Activated naive CD4-positive, alpha-beta T cell treated with anti-CD3 and anti-CD28 coated beads, Interleukin-2, amount 50 U/mL, for 24 hours (primary cell): ENCODE data around the gene ATF4.

Experiments used
- H3K27ac Mint-ChIP-seq: one replicate; pipeline ENCODE4 v1.8.0; 2021; ENCODE audit warnings: mild to moderate bottlenecking, mixed read lengths
- H3K27me3 Mint-ChIP-seq: one replicate; pipeline ENCODE4 v1.8.0; 2021; ENCODE audit warnings: mixed read lengths
- H3K36me3 Mint-ChIP-seq: one replicate; pipeline ENCODE4 v1.8.0; 2021; ENCODE audit warnings: mixed read lengths
- H3K4me1 Mint-ChIP-seq: one replicate; pipeline ENCODE4 v1.8.0; 2021; ENCODE audit warnings: mixed read lengths
- H3K4me3 Mint-ChIP-seq: one replicate; pipeline ENCODE4 v1.8.0; 2021; ENCODE audit warnings: mild to moderate bottlenecking, mixed read lengths
- H3K9me3 Mint-ChIP-seq: one replicate; pipeline ENCODE4 v1.8.0; 2021; ENCODE audit warnings: mixed read lengths

ATF4 gene, protein sequence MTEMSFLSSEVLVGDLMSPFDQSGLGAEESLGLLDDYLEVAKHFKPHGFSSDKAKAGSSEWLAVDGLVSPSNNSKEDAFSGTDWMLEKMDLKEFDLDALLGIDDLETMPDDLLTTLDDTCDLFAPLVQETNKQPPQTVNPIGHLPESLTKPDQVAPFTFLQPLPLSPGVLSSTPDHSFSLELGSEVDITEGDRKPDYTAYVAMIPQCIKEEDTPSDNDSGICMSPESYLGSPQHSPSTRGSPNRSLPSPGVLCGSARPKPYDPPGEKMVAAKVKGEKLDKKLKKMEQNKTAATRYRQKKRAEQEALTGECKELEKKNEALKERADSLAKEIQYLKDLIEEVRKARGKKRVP

DNA sequence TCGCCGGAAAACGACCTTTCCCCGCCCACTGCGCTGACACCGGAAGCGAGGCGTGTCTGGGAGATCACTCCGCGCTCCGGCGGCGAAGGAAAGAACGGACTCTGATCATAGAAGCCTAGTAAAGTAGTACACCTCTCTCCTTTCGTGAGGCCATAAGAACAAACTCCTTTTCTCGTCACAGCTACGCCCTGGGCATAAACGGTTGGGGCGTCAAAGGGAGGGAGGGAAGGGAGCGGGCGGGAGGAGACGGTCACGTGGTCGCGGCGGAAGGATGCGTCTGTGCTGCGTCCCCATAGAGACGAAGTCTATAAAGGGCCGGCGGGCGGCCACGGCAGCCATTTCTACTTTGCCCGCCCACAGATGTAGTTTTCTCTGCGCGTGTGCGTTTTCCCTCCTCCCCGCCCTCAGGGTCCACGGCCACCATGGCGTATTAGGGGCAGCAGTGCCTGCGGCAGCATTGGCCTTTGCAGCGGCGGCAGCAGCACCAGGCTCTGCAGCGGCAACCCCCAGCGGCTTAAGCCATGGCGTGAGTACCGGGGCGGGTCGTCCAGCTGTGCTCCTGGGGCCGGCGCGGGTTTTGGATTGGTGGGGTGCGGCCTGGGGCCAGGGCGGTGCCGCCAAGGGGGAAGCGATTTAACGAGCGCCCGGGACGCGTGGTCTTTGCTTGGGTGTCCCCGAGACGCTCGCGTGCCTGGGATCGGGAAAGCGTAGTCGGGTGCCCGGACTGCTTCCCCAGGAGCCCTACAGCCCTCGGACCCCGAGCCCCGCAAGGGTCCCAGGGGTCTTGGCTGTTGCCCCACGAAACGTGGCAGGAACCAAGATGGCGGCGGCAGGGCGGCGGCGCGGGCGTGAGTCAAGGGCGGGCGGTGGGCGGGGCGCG lies at the start of gene ATF4:
Gene ATF4, plus strand, starts transcription at position 337 of the 880 bp plus-strand sequence. CDS start 884 bp downstream, outside the sequence.
- Mint-ChIP-seq H3K4me3 (peak within 1 kb of the TSS; percentile 89), H3K9me3 (no peaks in the 10 kb centered on the region), H3K36me3 (peaks cover 33% of the 10 kb centered on the region), H3K27me3 (no peaks in the 10 kb centered on the region), H3K27ac (peak within 1 kb of the TSS; percentile 100), H3K4me1 (peaks cover 50% of the 10 kb centered on the region)

DNA sequence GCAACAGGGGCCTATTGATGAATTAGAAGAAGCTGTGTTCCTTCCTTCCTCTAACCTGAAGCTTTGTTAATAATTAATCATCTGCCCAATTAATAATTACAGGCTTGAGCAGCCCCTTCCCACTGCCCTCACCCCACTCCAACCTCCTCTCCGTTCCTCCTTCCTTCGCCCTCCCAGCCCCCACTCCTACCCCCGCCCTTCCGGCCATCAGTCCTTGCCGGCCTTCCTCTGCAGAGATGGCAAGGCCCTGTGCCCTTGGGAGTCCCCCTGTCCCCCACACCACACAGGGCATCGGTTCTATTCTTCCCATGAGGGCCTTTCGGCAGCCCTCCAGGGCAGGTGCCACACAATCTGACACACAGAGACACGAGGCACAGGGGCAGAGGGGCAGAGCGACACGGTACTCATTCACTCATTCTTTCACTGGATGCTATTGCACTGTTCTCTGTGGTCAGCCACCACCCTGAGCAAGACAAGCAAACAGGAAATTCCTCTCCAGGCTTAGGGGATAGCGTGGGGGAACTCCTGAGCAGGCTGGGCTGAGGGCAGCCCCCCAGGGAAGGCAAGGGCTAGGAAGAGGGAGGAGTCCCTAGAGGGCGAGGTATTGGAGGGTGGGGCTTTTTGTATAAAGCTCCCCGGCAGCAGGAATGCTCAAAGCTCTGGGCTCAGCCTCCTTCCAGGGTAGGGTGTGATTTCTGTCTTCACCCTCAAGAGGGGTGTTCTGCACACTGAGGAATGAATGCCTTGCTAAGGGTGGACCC lies 48.8 kb upstream of the ATF4 start:
- Mint-ChIP-seq H3K4me1 (peaks cover 16% of the 10 kb centered on the region), H3K36me3 (no peaks in the 10 kb centered on the region), H3K27ac (no peak overlapping the region), H3K27me3 (no peaks in the 10 kb centered on the region), H3K9me3 (no peaks in the 10 kb centered on the region), H3K4me3 (no peak overlapping the region)

DNA sequence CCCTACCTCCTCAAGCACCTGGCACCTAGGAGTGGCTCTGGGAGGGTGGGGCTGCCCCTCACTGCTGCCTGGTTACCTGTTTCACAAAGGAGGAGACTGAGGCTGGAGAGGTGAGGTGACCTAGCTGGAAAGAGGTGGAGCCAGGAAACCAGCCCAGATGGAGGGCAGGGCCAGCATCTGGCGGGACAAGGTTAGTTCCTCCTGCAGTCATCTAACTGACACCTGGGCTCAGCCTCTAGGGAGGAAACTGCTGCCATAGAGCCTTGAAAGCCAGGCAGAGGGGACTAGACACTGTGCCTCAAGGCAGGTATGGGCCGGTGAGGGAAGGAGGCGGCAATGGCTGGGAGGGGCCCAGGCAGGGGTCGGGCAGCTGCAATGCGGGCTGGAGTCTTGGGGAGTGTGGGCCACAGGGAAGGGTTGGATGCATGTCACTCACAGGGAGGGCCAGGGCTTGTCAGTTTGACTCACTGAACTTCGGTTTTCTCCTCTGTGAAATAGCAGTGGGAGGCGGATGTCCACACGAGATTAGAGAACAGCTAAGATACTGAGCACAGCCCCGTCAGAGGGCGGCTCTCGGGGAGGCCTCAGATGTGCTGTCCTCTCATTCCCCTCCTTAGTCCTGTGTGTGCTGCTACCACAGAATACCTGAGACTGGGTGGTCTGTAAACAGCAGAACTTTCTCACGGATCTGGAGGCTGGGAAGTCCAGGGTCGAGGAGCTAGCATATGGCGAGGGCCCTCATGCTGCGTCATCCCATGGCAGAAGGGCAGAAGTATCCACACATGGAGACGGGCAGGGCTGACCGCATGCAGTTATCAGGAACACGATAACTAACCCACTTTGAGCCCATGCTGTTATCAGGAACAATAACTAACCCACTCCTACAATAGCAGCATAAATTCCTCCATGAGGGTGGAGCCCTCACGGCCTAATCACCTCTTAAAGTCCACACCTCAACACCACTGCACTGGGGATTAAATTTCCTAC lies 47.5 kb upstream of the ATF4 start:
- Mint-ChIP-seq H3K4me3 (no peak overlapping the region), H3K27me3 (no peaks in the 10 kb centered on the region), H3K36me3 (no peaks in the 10 kb centered on the region), H3K27ac (no peak overlapping the region), H3K9me3 (no peaks in the 10 kb centered on the region), H3K4me1 (peaks cover 16% of the 10 kb centered on the region)

DNA sequence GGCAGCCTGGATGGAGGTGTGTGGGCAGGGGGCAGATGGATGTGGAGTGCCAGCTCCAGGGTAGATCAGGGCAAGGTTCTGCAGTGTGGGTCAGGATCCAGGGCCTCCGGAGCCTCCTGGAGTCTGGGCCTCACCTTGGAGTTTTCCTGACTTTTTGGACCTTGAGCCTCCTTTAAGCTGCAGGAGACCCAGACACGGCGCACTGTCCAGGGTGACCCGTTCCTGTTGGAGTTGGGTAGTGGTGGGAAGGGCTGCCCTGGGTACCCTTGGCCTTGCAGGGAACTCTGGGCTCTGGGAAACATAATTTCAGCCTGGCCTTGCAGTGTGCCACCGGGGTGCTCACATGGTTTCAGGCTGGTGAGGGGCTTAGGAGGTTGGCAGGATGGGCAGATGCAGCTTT lies 46.5 kb upstream of the ATF4 start:
- no peaks in the 10 kb centered on the region for H3K36me3 Mint-ChIP-seq
- peaks cover 16% of the 10 kb centered on the region for H3K4me1 Mint-ChIP-seq
- H3K27me3 Mint-ChIP-seq, result no peaks in the 10 kb centered on the region
- no peak overlapping the region for H3K4me3 Mint-ChIP-seq
- H3K27ac Mint-ChIP-seq, result no peak overlapping the region
- H3K9me3 Mint-ChIP-seq, result no peaks in the 10 kb centered on the region

DNA sequence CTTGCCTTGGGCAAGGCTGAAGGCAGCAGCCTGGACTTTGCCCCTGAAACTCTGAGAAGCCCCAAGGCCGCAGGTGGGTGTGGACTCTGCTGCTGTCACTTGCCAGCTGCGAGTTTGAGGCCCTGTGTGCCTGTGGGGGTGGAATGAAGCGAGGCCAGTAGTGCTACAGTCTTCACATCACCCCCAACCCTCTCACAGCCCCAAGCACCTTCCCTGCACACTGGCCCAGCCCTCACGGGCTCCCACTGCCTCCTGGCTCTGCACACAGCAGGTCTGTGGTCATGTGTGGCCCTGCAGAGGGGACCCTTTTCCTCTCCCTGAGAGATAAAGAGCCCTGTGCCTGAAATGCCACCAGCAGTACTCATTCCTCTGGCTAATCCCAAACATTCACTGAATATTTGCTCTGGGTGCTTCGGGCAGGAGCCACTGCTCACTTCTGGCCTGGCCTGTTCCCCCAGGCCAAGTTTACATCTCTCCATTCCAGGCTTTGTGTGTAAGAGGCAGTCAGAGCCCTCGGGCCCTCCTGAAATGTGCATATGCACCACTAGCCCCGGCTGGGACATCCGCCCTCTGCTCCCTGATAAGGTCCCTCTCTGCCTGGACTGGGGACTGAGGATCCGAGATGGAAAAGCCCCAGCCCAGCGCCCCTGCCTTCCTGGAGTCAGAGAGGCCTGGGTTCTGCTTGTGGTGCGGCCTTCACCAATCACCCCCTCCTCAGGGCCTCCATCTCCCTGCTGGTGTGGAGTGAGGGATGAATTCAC lies 45.8 kb upstream of the ATF4 start:
- Mint-ChIP-seq H3K4me1 (peaks cover 16% of the 10 kb centered on the region), H3K36me3 (no peaks in the 10 kb centered on the region), H3K27me3 (no peaks in the 10 kb centered on the region), H3K9me3 (no peaks in the 10 kb centered on the region), H3K4me3 (no peak overlapping the region), H3K27ac (no peak overlapping the region)

DNA sequence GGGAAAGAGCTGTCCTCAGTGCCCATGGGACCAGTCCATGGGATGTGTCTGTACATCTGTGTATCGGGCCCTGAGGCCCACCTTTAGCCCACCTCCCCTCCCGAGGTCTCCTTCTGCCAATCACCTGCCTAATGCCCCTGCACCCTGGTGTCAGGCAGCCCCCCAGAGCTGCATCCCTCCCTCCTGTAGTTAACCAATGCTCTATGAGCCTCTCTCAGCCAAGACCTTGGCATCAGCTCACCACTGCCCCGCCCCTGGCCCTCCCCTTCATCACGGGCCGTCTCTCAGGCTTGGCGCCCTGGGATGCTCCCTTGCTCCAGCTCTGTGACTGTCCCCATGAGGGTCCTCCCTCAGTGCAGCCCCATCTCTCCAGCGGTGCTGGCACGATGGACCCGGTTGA lies 45.0 kb upstream of the ATF4 start:
- Mint-ChIP-seq H3K9me3 (no peaks in the 10 kb centered on the region), H3K27ac (no peak overlapping the region), H3K4me1 (peaks cover 16% of the 10 kb centered on the region), H3K27me3 (no peaks in the 10 kb centered on the region), H3K4me3 (no peak overlapping the region), H3K36me3 (no peaks in the 10 kb centered on the region)

DNA sequence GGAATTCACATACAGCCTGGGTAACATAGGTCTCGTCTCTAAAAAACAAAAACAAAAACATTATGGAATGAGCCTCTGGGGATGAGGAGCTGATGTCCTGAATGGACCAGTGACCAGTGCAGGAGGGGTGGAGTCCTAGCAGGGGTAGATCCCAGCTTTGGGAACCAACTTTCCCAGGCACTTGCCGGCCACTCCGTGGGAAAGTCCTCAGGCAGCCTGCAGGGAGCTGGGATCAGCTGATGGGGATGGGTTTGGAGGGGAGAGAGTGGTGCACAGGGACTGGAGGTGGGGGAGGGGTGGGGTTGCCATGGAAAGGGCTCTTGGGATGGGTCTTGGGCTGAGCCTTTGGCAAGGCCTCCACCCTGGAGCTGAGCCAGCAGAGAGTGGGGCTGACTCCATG lies 44.5 kb upstream of the ATF4 start:
- no peaks in the 10 kb centered on the region for H3K9me3 Mint-ChIP-seq
- H3K4me1 Mint-ChIP-seq, result peaks cover 16% of the 10 kb centered on the region
- peak overlapping the region; percentile 79 for H3K27ac Mint-ChIP-seq
- H3K36me3 Mint-ChIP-seq, result no peaks in the 10 kb centered on the region
- H3K27me3 Mint-ChIP-seq, result no peaks in the 10 kb centered on the region
- no peak overlapping the region for H3K4me3 Mint-ChIP-seq

DNA sequence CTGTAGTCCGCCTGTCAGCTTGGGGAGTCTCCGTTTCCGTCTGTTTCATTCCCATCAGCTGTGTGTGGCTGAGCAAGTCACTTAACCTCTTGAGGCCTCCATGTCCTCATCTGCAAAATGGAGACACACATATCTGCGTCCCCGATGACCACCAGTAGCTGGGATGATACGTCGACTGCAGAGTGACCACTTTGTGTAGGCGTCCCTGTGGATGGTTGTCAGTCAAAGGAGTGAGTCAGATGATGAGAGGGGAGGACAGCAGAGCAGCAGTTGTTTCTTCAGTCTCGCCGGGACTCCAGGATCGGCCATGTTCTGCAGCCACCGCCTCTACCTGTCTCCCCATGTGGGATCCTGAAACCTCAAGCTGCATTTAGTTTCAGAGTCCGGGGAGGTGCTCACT lies 43.7 kb upstream of the ATF4 start:
- Mint-ChIP-seq H3K36me3 (no peaks in the 10 kb centered on the region), H3K4me3 (no peak overlapping the region), H3K9me3 (no peaks in the 10 kb centered on the region), H3K27ac (no peak overlapping the region), H3K27me3 (no peaks in the 10 kb centered on the region), H3K4me1 (peaks cover 11% of the 10 kb centered on the region)

DNA sequence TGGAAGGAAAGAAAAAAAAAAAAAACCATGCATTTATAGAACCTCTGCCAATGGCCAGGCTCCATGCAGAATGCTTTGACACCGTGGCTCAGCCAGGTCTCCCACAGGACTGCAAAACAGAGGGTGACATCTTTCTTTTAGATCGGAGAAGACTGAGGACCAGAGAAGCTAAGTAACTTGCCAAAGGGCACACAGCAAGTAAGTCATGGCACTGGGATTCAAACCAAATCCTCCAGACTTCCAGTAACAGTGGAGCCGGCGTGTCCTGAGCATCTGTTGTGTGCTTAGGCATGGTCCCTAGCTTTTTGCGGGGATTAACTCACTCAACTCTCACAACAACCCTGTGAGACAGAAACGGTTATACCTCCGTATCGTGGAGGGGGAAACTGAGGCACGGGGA lies 42.8 kb upstream of the ATF4 start:
- H3K9me3 Mint-ChIP-seq, result no peaks in the 10 kb centered on the region
- no peak overlapping the region for H3K27ac Mint-ChIP-seq
- H3K4me1 Mint-ChIP-seq, result peaks cover 4% of the 10 kb centered on the region
- H3K4me3 Mint-ChIP-seq, result no peak overlapping the region
- H3K27me3 Mint-ChIP-seq, result no peaks in the 10 kb centered on the region
- no peaks in the 10 kb centered on the region for H3K36me3 Mint-ChIP-seq

DNA sequence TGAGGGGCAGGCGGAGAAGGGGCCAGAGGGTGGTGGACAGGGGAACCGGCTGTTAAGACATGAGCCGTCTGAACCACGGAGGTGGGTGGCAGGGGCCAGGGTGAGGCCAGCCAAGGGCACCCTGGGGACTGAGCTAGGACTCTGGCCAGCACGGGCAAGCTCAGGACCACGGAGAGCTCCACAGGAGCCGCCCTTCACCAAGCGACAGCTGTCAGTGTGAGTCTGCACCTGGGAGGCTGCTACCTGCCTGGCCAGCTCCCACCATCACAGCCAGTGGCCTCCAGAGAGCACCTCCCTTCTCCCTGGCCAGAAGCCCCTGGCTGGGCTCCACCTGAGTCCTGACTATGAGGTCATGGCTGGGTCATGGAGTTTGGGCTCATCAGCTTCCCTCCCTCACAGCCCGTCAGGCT lies 41.9 kb upstream of the ATF4 start:
- Mint-ChIP-seq H3K36me3 (no peaks in the 10 kb centered on the region), H3K4me3 (no peak overlapping the region), H3K27ac (no peak overlapping the region), H3K27me3 (no peaks in the 10 kb centered on the region), H3K9me3 (no peaks in the 10 kb centered on the region), H3K4me1 (no peaks in the 10 kb centered on the region)

DNA sequence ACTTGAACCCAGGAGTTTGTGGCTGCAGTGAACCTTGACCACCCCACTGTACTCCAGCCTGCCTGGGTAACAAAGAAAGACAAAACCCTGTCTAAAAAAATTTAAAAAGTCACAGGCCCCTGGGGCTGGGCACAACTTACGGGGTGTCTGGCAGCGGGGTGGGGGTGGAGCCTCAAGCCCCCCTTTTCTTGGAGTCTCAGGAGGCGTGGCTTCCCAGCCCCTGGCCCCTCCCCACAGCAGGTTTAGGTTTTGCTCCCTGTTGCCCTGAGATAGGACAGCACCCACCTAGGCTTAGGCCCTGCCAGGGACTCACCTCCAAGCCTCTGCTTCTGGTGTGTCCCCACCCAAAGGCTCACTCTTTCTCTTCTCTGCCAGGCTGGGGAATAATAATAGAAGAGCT lies 41.1 kb upstream of the ATF4 start:
- Mint-ChIP-seq H3K27ac (no peak overlapping the region), H3K27me3 (no peaks in the 10 kb centered on the region), H3K4me3 (no peak overlapping the region), H3K9me3 (no peaks in the 10 kb centered on the region), H3K36me3 (no peaks in the 10 kb centered on the region), H3K4me1 (no peaks in the 10 kb centered on the region)

DNA sequence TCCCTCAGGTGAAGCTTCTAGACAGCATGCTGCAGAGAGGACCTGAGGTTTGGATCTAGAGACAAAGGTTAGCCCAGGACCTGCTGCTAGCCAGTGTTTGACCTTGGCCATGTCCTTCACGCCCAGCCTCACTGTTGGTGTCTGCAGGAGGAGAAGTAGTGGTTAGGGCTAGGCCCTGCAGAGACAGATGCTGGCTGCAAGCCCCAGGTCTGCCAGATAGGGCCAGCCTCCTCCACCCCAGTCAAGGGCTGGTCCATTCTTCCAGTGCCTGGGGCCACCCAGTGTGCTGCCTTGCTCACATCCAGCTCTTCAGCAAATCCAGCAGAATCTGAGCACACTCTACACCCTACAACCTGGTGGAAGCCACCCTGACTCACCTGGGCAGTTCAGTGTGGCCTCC lies 39.8 kb upstream of the ATF4 start:
- no peaks in the 10 kb centered on the region for H3K36me3 Mint-ChIP-seq
- H3K27me3 Mint-ChIP-seq, result no peaks in the 10 kb centered on the region
- no peaks in the 10 kb centered on the region for H3K4me1 Mint-ChIP-seq
- H3K27ac Mint-ChIP-seq, result no peak overlapping the region
- no peaks in the 10 kb centered on the region for H3K9me3 Mint-ChIP-seq
- no peak overlapping the region for H3K4me3 Mint-ChIP-seq

DNA sequence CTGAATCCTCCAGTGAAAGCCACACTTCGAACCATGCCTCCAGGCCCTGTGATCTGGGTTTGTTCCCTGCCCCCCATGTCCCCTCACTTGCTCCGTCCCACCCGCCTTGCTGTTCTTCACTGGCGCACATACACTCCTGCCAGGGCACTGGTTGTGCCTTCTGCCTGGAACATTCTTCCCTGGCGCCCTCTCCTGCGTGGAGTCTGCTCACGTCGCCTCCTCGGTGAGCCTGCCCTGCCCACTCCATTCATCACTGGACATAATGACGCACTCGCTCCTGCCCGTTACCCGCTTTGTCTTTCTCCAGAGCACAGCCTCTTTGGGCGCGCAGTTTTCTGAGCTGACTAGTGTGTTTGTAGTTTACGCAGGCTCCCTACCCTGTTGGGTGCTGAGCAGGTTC lies 39.3 kb upstream of the ATF4 start:
- Mint-ChIP-seq H3K27me3 (no peaks in the 10 kb centered on the region), H3K9me3 (no peaks in the 10 kb centered on the region), H3K4me1 (no peaks in the 10 kb centered on the region), H3K4me3 (no peak overlapping the region), H3K27ac (no peak overlapping the region), H3K36me3 (no peaks in the 10 kb centered on the region)

DNA sequence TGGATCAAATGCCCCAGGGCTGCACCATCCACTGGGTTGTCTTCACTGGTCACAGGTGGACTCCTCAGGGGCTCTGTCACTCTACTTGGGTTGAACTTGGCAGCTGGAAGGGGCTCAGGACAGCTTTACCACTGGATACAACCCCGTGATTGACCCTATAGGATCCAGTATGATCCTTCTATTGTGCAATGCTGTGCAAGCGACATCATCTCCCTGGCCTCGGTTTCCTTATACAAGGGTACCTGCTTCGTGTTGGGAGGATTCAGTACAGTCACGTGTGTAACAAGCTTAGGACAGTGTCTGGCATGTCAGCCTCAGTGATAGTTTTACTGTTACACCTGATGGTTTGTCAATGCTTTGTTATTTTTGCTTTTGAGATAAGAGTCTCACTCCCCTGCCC lies 38.8 kb upstream of the ATF4 start:
- no peaks in the 10 kb centered on the region for H3K9me3 Mint-ChIP-seq
- no peaks in the 10 kb centered on the region for H3K4me1 Mint-ChIP-seq
- no peaks in the 10 kb centered on the region for H3K27me3 Mint-ChIP-seq
- H3K36me3 Mint-ChIP-seq, result no peaks in the 10 kb centered on the region
- no peak overlapping the region for H3K27ac Mint-ChIP-seq
- no peak overlapping the region for H3K4me3 Mint-ChIP-seq
